ENCODE measurements around the gene CAV3.
A peak's percentile ranks its signal among the peaks of the same experiment; 100 is the strongest.

Gene CAV3

DNA sequence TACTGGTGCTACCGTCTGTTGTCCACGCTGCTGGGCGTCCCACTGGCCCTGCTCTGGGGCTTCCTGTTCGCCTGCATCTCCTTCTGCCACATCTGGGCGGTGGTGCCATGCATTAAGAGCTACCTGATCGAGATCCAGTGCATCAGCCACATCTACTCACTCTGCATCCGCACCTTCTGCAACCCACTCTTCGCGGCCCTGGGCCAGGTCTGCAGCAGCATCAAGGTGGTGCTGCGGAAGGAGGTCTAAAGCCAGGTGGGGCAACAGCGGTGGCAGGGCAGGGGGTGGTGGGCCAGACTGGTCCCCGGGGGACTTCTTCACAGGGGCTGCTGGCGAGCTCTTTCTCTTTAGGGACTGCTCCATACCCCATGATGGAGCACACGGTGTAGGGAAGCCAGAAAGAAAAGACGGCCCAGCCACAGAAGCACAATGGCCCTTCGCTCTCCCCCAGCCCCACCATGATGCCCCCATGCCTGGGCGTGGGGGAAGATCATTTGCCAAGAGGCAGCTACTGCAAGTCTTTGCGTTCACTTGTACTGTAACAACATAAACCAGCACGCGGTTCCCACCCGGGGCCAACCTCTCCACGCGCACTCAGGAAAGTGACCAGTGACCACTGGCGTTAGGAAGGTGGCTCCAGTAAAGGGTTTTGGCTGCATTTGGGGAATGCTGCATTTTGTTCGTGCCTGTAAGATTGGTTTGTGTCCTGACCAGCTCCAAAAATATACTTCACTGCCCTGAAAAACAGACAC is 12.2 kb downstream of the CAV3 start:
- no peaks in the 10 kb centered on the region for H3K36me3 Mint-ChIP-seq (ENCODE audit: low read depth)
- H3K4me1 Mint-ChIP-seq: peaks cover 34% of the 10 kb centered on the region
- TF ChIP-seq, protein P1, sequence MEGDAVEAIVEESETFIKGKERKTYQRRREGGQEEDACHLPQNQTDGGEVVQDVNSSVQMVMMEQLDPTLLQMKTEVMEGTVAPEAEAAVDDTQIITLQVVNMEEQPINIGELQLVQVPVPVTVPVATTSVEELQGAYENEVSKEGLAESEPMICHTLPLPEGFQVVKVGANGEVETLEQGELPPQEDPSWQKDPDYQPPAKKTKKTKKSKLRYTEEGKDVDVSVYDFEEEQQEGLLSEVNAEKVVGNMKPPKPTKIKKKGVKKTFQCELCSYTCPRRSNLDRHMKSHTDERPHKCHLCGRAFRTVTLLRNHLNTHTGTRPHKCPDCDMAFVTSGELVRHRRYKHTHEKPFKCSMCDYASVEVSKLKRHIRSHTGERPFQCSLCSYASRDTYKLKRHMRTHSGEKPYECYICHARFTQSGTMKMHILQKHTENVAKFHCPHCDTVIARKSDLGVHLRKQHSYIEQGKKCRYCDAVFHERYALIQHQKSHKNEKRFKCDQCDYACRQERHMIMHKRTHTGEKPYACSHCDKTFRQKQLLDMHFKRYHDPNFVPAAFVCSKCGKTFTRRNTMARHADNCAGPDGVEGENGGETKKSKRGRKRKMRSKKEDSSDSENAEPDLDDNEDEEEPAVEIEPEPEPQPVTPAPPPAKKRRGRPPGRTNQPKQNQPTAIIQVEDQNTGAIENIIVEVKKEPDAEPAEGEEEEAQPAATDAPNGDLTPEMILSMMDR (IDR thresholded peaks at IDR 0.05; ENCODE audit: unreplicated experiment in 3 of 3): no peak
- no peak overlapping the region for H3K27ac Mint-ChIP-seq
- H3K9me3 Mint-ChIP-seq: no peaks in the 10 kb centered on the region
- no peak overlapping the region for H3K4me3 Mint-ChIP-seq
- peaks cover 5% of the 10 kb centered on the region for H3K27me3 Mint-ChIP-seq (ENCODE audit: low read depth)

DNA sequence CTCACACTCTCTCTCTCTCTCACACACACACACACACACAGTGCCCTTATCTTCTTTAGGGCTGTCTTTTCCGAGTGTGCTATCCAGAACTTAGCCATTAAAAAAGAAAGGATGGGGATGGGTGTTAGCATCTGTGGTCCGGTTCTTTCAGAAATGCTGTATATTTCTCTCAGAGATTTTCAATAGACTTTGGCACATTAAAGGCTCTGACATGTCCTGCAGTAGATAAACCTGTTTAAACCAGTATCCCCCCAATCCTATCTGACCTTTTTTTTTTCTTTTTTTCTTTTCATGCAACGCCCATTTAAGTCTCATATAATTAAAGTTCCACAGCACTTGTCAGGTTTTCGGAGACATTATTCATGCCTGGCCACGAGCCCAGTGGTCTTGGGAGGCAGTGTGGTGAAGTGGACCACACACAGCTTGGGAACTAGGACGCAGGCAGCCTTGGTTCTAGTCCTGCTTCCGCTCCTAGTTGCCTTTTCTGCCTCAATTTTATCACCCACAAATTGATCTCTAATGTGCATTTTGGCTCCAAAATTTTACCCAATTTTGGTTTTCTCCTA is 13.3 kb downstream of the CAV3 start:
- Mint-ChIP-seq H3K9me3 (no peaks in the 10 kb centered on the region), H3K36me3 (ENCODE audit: low read depth) (no peaks in the 10 kb centered on the region), H3K4me1 (peaks cover 26% of the 10 kb centered on the region), H3K27me3 (ENCODE audit: low read depth) (peaks cover 5% of the 10 kb centered on the region), H3K4me3 (no peak overlapping the region), H3K27ac (peak overlapping the region in 1 of 3 experiments; percentile 11)
- TF ChIP-seq, protein P1 (IDR thresholded peaks at IDR 0.05; ENCODE audit: unreplicated experiment in 3 of 3): no peak

DNA sequence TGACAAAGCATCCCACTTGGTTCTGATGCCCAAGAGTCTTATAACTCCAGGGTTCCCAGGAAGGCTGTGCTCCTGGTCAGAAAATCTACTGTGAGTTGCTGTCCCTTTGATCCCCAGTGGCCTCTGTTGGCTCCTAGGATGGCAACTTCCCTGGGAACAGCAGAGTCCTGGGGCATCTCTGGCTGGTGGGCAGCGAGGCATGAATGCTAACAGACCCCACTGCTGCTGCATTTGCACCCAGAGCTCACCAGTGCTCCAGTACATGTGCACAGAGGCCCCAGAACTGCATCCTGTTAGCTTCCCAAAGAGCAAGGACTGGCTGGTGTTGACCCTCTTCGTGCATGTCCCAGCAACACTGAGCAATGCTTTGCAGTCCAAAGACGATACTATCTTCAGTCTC is 15.7 kb downstream of the CAV3 start:
- no peaks in the 10 kb centered on the region for H3K9me3 Mint-ChIP-seq
- peaks cover 12% of the 10 kb centered on the region for H3K4me1 Mint-ChIP-seq
- H3K4me3 Mint-ChIP-seq: no peak overlapping the region
- no peaks in the 10 kb centered on the region for H3K36me3 Mint-ChIP-seq (ENCODE audit: low read depth)
- TF ChIP-seq, protein P1 (IDR thresholded peaks at IDR 0.05; ENCODE audit: unreplicated experiment in 3 of 3): no peak
- H3K27ac Mint-ChIP-seq: no peak overlapping the region
- peaks cover 23% of the 10 kb centered on the region for H3K27me3 Mint-ChIP-seq (ENCODE audit: low read depth)

DNA sequence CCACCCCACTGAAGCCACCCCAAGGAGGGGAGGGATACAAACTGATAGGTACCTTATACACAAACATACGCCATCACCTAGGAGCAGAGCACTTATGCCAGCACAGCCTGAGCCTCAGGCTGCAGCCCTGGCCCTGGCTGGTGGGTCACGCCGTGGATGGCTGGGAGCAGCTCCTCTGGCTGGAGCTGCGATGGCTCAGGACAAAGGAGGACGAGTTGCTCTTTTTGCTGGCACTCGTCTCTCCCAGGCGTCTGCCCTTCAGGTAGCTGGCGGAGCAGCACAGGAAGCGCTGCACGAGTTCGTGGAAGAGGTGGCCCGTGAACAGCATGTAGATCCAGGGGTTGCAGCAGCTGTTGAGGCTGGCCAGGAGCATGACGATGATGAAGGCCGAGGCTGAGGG is 19.2 kb downstream of the CAV3 start:
- H3K4me1 Mint-ChIP-seq: peaks cover 17% of the 10 kb centered on the region
- TF ChIP-seq, protein P1 (IDR thresholded peaks at IDR 0.05; ENCODE audit: unreplicated experiment in 3 of 3): no peak
- no peak overlapping the region for H3K4me3 Mint-ChIP-seq
- no peaks in the 10 kb centered on the region for H3K9me3 Mint-ChIP-seq
- no peak overlapping the region for H3K27ac Mint-ChIP-seq
- H3K27me3 Mint-ChIP-seq (ENCODE audit: low read depth): peaks cover 31% of the 10 kb centered on the region
- no peaks in the 10 kb centered on the region for H3K36me3 Mint-ChIP-seq (ENCODE audit: low read depth)

DNA sequence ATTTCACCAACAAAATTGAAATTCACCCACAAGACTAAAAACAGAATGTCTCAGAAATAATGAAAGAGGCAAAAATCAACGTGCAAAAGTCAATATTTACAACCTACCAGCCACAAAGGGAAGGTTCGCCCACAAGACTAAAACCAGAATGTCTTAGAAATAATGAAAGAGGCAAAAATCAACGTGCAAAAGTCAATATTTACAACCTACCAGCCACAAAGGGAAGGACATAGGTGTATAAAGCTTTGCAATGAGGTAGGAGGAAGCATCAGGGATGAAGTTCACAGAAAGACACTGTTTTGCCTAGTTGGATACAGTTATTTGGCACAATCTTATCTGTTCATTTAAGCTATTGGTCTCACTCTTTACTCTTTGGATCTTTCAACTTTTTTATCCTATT is 21.5 kb downstream of the CAV3 start:
- Mint-ChIP-seq H3K27me3 (ENCODE audit: low read depth) (peaks cover 35% of the 10 kb centered on the region), H3K4me3 (no peak overlapping the region), H3K9me3 (no peaks in the 10 kb centered on the region), H3K36me3 (ENCODE audit: low read depth) (no peaks in the 10 kb centered on the region), H3K4me1 (peaks cover 40% of the 10 kb centered on the region), H3K27ac (no peak overlapping the region)
- TF ChIP-seq, protein P1 (IDR thresholded peaks at IDR 0.05; ENCODE audit: unreplicated experiment in 3 of 3): no peak
